ENCODE results near the gene RDX.
A peak's percentile ranks its signal among the peaks of the same experiment; 100 is the strongest.
"Not testable (repeated sequence)": the region's sequence is repeated elsewhere in the genome, so short reads cannot be mapped to it uniquely, and the experiment has no call there.

RDX gene

GRCh38 chr11:110295086-110295485, 1.3 kb downstream of the RDX start:
- no peaks in the 10 kb centered on the region for H3K27me3 Mint-ChIP-seq
- peaks cover 49% of the 10 kb centered on the region for H3K4me1 Mint-ChIP-seq
- H3K4me3 Mint-ChIP-seq, result peak overlapping the region; percentile 94
- peaks cover 2% of the 10 kb centered on the region for H3K36me3 Mint-ChIP-seq
- no peak overlapping the region for H3K27ac Mint-ChIP-seq
- no peaks in the 10 kb centered on the region for H3K9me3 Mint-ChIP-seq

GRCh38 chr11:110294509-110294908, 1.9 kb downstream of the RDX start:
- Mint-ChIP-seq H3K36me3 (peaks cover 2% of the 10 kb centered on the region), H3K27me3 (no peaks in the 10 kb centered on the region), H3K4me3 (peak overlapping the region; percentile 94), H3K27ac (no peak overlapping the region), H3K4me1 (peaks cover 49% of the 10 kb centered on the region), H3K9me3 (no peaks in the 10 kb centered on the region)

GRCh38 chr11:110293389-110293788, 3.0 kb downstream of the RDX start:
- Mint-ChIP-seq H3K27ac (no peak overlapping the region), H3K27me3 (no peaks in the 10 kb centered on the region), H3K9me3 (no peaks in the 10 kb centered on the region), H3K4me1 (peaks cover 49% of the 10 kb centered on the region), H3K36me3 (peaks cover 2% of the 10 kb centered on the region), H3K4me3 (no peak overlapping the region)

- H3K9me3 Mint-ChIP-seq, H3K27me3 Mint-ChIP-seq, H3K27ac Mint-ChIP-seq, H3K4me3 Mint-ChIP-seq, H3K36me3 Mint-ChIP-seq: not testable (repeated sequence)
- peaks cover 48% of the 10 kb centered on the region for H3K4me1 Mint-ChIP-seq
Measured at GRCh38 chr11:110292146-110292545, 4.3 kb downstream of the RDX start.

GRCh38 chr11:110290591-110291334, 5.7 kb downstream of the RDX start:
- Mint-ChIP-seq H3K27ac (peak overlapping the region; percentile 24), H3K27me3 (no peaks in the 10 kb centered on the region), H3K36me3 (peaks cover 5% of the 10 kb centered on the region), H3K9me3 (no peaks in the 10 kb centered on the region), H3K4me1 (peaks cover 49% of the 10 kb centered on the region), H3K4me3 (no peak overlapping the region)

GRCh38 chr11:110289472-110289871, 6.9 kb downstream of the RDX start:
- Mint-ChIP-seq H3K27me3 (no peaks in the 10 kb centered on the region), H3K4me3 (no peak overlapping the region), H3K4me1 (peaks cover 37% of the 10 kb centered on the region), H3K27ac (no peak overlapping the region), H3K9me3 (no peaks in the 10 kb centered on the region), H3K36me3 (peaks cover 5% of the 10 kb centered on the region)

GRCh38 chr11:110287537-110287936, 8.9 kb downstream of the RDX start:
- Mint-ChIP-seq H3K4me1 (peaks cover 27% of the 10 kb centered on the region), H3K9me3 (no peaks in the 10 kb centered on the region), H3K4me3 (no peak overlapping the region), H3K27ac (no peak overlapping the region), H3K36me3 (peaks cover 5% of the 10 kb centered on the region), H3K27me3 (no peaks in the 10 kb centered on the region)

GRCh38 chr11:110286298-110287040, 9.9 kb downstream of the RDX start:
- no peak overlapping the region for H3K27ac Mint-ChIP-seq
- no peaks in the 10 kb centered on the region for H3K9me3 Mint-ChIP-seq
- peaks cover 23% of the 10 kb centered on the region for H3K4me1 Mint-ChIP-seq
- no peak overlapping the region for H3K4me3 Mint-ChIP-seq
- H3K27me3 Mint-ChIP-seq, result no peaks in the 10 kb centered on the region
- peaks cover 5% of the 10 kb centered on the region for H3K36me3 Mint-ChIP-seq

GRCh38 chr11:110283862-110284261, 12.6 kb downstream of the RDX start:
- peaks cover 6% of the 10 kb centered on the region for H3K36me3 Mint-ChIP-seq
- H3K27ac Mint-ChIP-seq, result no peak overlapping the region
- H3K4me3 Mint-ChIP-seq, result no peak overlapping the region
- no peaks in the 10 kb centered on the region for H3K27me3 Mint-ChIP-seq
- H3K9me3 Mint-ChIP-seq, result no peaks in the 10 kb centered on the region
- H3K4me1 Mint-ChIP-seq, result peaks cover 17% of the 10 kb centered on the region

- not testable (repeated sequence) for H3K36me3 Mint-ChIP-seq, H3K9me3 Mint-ChIP-seq, H3K27me3 Mint-ChIP-seq, H3K27ac Mint-ChIP-seq, H3K4me3 Mint-ChIP-seq, H3K4me1 Mint-ChIP-seq
Measured at GRCh38 chr11:110280595-110280994, 15.8 kb downstream of the RDX start.

- H3K27ac Mint-ChIP-seq, result no peak overlapping the region
- H3K9me3 Mint-ChIP-seq, result no peaks in the 10 kb centered on the region
- peaks cover 9% of the 10 kb centered on the region for H3K36me3 Mint-ChIP-seq
- no peaks in the 10 kb centered on the region for H3K27me3 Mint-ChIP-seq
- no peaks in the 10 kb centered on the region for H3K4me1 Mint-ChIP-seq
- H3K4me3 Mint-ChIP-seq, result no peak overlapping the region
Measured at GRCh38 chr11:110279881-110280280, 16.5 kb downstream of the RDX start.

GRCh38 chr11:110272919-110273318, 23.5 kb downstream of the RDX start:
- Mint-ChIP-seq H3K27ac (no peak overlapping the region), H3K36me3 (peaks cover 14% of the 10 kb centered on the region), H3K9me3 (no peaks in the 10 kb centered on the region), H3K4me1 (no peaks in the 10 kb centered on the region), H3K27me3 (no peaks in the 10 kb centered on the region), H3K4me3 (no peak overlapping the region)

- H3K9me3 Mint-ChIP-seq, result no peaks in the 10 kb centered on the region
- peaks cover 14% of the 10 kb centered on the region for H3K36me3 Mint-ChIP-seq
- H3K4me3 Mint-ChIP-seq, result no peak overlapping the region
- H3K27ac Mint-ChIP-seq, result no peak overlapping the region
- no peaks in the 10 kb centered on the region for H3K27me3 Mint-ChIP-seq
- no peaks in the 10 kb centered on the region for H3K4me1 Mint-ChIP-seq
Measured at GRCh38 chr11:110269996-110270395, 26.4 kb downstream of the RDX start.

GRCh38 chr11:110268441-110268840, 28.0 kb downstream of the RDX start:
- peaks cover 13% of the 10 kb centered on the region for H3K36me3 Mint-ChIP-seq
- no peaks in the 10 kb centered on the region for H3K27me3 Mint-ChIP-seq
- no peaks in the 10 kb centered on the region for H3K9me3 Mint-ChIP-seq
- no peaks in the 10 kb centered on the region for H3K4me1 Mint-ChIP-seq
- no peak overlapping the region for H3K4me3 Mint-ChIP-seq
- no peak overlapping the region for H3K27ac Mint-ChIP-seq

GRCh38 chr11:110262072-110262403, 34.4 kb downstream of the RDX start:
- no peaks in the 10 kb centered on the region for H3K27me3 Mint-ChIP-seq
- no peaks in the 10 kb centered on the region for H3K9me3 Mint-ChIP-seq
- peaks cover 22% of the 10 kb centered on the region for H3K36me3 Mint-ChIP-seq
- no peaks in the 10 kb centered on the region for H3K4me1 Mint-ChIP-seq
- H3K27ac Mint-ChIP-seq, result no peak overlapping the region
- H3K4me3 Mint-ChIP-seq, result no peak overlapping the region

GRCh38 chr11:110261195-110262071, 35.0 kb downstream of the RDX start:
- no peak overlapping the region for H3K27ac Mint-ChIP-seq
- H3K27me3 Mint-ChIP-seq, result no peaks in the 10 kb centered on the region
- H3K4me3 Mint-ChIP-seq, result no peak overlapping the region
- H3K9me3 Mint-ChIP-seq, result no peaks in the 10 kb centered on the region
- peaks cover 22% of the 10 kb centered on the region for H3K36me3 Mint-ChIP-seq
- H3K4me1 Mint-ChIP-seq, result no peaks in the 10 kb centered on the region
